Activated CD4-positive, alpha-beta memory T cell treated with anti-CD3 and anti-CD28 coated beads for 36 hours (primary cell): ENCODE data around the gene PLEKHB2. TPM values are rescaled to one million over a fixed set of nuclear protein-coding genes. Genes with fewer than 3 reads are reported as not detected.
"Not testable (repeated sequence)": the region's sequence is repeated elsewhere in the genome, so short reads cannot be mapped to it uniquely, and the experiment has no call there.

Source experiments
- CTCF ChIA-PET: fragments of 350-600 bp; sonication (Branson Sonifier 250); formaldehyde crosslinking; loops from one replicate; lab custom pipeline; 2021; ENCODE audit warnings: antibody characterized with exemption, inconsistent platforms; lab: Charles Lee
- POLR2A ChIA-PET: fragments of 350-600 bp; sonication (Branson Sonifier 250); formaldehyde crosslinking; loops from one replicate; lab custom pipeline; 2021; ENCODE audit warnings: antibody characterized with exemption; lab: Charles Lee
- DNase-seq: peaks from one replicate; pipeline ENCODE4 v3.0.0-alpha.2; 2020
- H3K27ac Mint-ChIP-seq: one replicate; pipeline ENCODE4 v1.8.0; 2021; ENCODE audit warnings: mixed read lengths
- H3K27me3 Mint-ChIP-seq: one replicate; pipeline ENCODE4 v1.8.0; 2021; ENCODE audit warnings: mixed read lengths
- H3K36me3 Mint-ChIP-seq: one replicate; pipeline ENCODE4 v1.8.0; 2021; ENCODE audit warnings: mixed read lengths
- H3K4me1 Mint-ChIP-seq: one replicate; pipeline ENCODE4 v1.8.0; 2021; ENCODE audit warnings: low read depth, mixed read lengths
- H3K4me3 Mint-ChIP-seq: one replicate; pipeline ENCODE4 v1.8.0; 2021; ENCODE audit warnings: mild to moderate bottlenecking, mixed read lengths
- H3K9me3 Mint-ChIP-seq: one replicate; pipeline ENCODE4 v1.8.0; 2021; ENCODE audit warnings: mixed read lengths
- intact Hi-C: fragments of 100-400 bp; cut with micrococcal nuclease; formaldehyde crosslinking; loops from one replicate; pipeline ENCODE4 v1.15.1; 2023
- total RNA-seq, 2 experiments: library from RNA; stranded (reverse); gene quantifications; one replicate each; pipeline ENCODE4 v1.2.3, GENCODE V29; 2021

PLEKHB2 gene
- total RNA-seq, 2 experiments from 2014 or later: 50.0 to 52.2 TPM

DNA sequence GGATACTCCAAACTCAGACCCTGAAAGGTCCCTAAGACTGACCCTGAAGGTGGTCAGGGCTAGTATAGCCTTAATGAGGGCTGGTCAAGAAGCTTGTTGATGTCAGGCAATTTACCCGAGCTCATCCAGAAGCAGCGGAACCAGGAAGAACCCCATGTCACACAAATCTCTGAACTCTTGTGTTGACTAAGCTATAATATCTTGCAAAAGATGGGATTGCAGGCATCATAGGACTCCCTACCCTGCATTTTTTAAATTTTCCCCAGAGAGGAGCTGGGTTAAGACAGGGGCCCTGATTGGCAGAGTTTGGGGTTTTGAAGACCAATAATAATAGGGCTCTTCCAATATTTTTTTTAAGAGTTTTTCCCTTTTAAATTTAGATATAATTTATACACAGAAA lies 2.0 kb upstream of the PLEKHB2 start:
- no peaks in the 10 kb centered on the region for H3K27me3 Mint-ChIP-seq
- intact Hi-C loops: no loop called here
- CTCF ChIA-PET: interaction anchor here (2.0 kb wide), 1 partner anchor 10 kb away, joined by 14 read pairs; the partner anchor contains the start of gene FAM168B

DNA sequence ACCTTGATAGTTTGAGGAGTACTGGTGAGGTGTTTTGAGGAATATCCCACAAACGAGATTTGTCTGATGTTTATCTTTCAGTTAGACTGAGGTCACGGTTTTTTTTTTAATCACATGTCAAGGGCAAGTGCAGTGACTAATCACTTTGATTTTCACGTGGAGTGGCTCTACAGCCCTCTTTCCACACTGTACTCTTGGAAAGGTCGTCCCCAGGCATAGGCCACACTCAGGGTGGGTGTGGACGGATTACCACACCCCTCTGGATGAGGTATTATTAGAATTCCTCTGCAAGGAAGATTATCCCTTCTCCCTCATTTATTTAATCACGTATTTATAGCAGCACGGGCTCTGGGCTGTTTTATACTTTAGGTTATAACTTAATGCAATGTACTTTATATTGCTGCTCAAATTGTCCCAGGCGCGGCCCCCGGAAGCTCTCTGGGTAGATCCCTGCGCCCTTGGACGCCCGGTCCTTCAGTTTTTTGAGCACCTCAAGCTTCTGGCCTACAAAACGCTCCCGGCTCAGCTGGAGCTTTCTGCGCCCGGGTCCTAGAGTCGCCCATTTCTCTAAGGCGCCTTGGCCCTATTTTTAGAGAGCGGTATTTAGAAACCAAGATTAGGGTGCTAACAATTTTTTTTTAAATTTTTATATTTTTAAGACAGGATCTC lies 515 bp upstream of the PLEKHB2 start:
- Mint-ChIP-seq H3K4me1 (peaks cover 38% of the 10 kb centered on the region), H3K9me3 (no peaks in the 10 kb centered on the region), H3K27ac (peak overlapping the region; percentile 89), H3K4me3 (peak overlapping the region; percentile 85), H3K27me3 (no peaks in the 10 kb centered on the region), H3K36me3 (peaks cover 13% of the 10 kb centered on the region)
- intact Hi-C loops: loop anchor here (1.0 to 2.0 kb wide), 4 partner anchors 11 to 388 kb away; partner anchors contain the start of genes FAM168B and MZT2A
- POLR2A ChIA-PET: interaction anchor here (1.0 to 1.5 kb wide), 4 partner anchors 11 to 22 kb away, joined by 3 to 5 read pairs (median 4); partner anchors contain the start of gene FAM168B
- CTCF ChIA-PET: interaction anchor here (1.0 to 2.0 kb wide), 3 partner anchors 11 to 388 kb away, joined by 6 to 14 read pairs (median 6); partner anchors contain the start of genes FAM168B and MZT2A
- peak; percentile 59 for DNase-seq

More for the DNA sequence above, 2.0 kb upstream of the PLEKHB2 start:
- no peaks in the 10 kb centered on the region for H3K9me3 Mint-ChIP-seq
- H3K4me3 Mint-ChIP-seq: no peak overlapping the region
- POLR2A ChIA-PET: interaction anchor here (0.6 to 1.3 kb wide), 3 partner anchors 10 to 52 kb away, joined by 3 read pairs; partner anchors contain the start of gene FAM168B
- peak overlapping the region; percentile 24 for H3K27ac Mint-ChIP-seq
- peaks cover 6% of the 10 kb centered on the region for H3K36me3 Mint-ChIP-seq
- no peak for DNase-seq
- H3K4me1 Mint-ChIP-seq: peaks cover 29% of the 10 kb centered on the region

DNA sequence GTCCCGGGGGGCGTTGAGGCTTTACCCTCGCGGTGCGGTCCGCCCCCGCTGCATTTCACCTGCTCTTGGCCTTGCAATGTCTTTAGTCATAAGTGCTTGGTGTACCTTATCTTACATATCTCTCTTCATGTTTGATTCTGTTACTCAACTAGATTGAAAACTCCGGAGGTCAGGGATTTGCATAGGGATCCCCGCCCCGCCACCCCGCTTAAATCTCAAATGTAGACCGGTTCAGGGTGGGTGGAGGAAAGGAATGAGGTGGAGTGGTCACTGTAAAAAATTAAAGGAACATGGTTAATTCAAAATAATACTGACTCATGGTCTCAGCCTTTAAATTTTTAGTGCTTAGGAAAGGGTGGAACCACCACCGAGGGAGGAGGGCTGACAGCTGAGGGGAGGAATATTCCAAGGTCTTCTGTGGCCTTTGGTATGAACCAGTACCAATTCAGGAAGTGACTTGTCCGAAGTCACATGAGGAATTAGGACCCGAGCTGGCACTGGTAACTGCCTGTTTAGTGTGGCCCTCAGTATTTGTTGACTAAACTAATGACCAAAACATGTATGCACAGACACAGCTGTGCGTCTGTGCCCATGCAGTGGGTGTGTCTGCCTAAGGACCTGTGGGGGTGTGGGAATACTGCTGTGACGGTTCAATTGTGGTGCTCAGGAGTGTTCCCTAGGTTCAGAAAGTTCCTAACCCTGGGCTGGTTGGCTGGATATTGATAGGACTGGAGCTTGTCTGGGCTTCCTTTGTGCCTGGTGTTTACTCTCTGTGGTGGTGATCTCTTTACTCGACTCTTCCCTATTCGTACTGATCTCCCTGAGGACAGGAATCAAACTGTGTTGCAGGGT lies 1.0 kb downstream of the PLEKHB2 start:
- Mint-ChIP-seq H3K27me3 (no peaks in the 10 kb centered on the region), H3K36me3 (peaks cover 18% of the 10 kb centered on the region), H3K4me1 (peaks cover 47% of the 10 kb centered on the region), H3K9me3 (no peaks in the 10 kb centered on the region), H3K27ac (peak overlapping the region; percentile 89), H3K4me3 (peak overlapping the region; percentile 85)
- CTCF ChIA-PET: interaction anchor here (0.6 to 1.5 kb wide), 3 partner anchors 47 to 309 kb away, joined by 3 read pairs; no protein-coding TSS in a partner anchor
- DNase-seq: peak; percentile 66
- intact Hi-C loops: loop anchor here (1.0 to 2.0 kb wide), 4 partner anchors 9 to 387 kb away; partner anchors contain the start of gene MZT2A
- POLR2A ChIA-PET: interaction anchor here (1.8 kb wide), 1 partner anchor 13 kb away, joined by 8 read pairs; the partner anchor contains the start of gene FAM168B

DNA sequence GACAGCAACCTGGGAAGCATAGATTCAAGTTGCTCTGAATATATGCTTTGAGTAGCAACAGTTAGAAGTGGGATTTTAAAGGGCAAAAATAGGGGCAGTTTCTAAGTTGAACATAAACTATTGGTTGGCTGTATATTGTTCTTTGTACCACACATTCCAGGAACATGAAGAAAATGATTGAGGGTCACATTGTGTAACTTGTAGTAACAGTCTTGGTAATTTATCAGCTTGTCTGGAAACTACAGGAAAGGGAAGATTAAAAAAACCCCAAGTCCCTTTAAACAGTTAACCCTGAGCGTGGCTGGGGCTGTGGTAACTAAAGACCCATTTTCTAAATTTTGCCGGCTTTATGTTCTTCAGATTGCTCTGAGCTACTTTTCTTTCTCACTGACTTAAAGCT lies 7.4 kb downstream of the PLEKHB2 start:
- H3K27ac Mint-ChIP-seq: no peak overlapping the region

DNA sequence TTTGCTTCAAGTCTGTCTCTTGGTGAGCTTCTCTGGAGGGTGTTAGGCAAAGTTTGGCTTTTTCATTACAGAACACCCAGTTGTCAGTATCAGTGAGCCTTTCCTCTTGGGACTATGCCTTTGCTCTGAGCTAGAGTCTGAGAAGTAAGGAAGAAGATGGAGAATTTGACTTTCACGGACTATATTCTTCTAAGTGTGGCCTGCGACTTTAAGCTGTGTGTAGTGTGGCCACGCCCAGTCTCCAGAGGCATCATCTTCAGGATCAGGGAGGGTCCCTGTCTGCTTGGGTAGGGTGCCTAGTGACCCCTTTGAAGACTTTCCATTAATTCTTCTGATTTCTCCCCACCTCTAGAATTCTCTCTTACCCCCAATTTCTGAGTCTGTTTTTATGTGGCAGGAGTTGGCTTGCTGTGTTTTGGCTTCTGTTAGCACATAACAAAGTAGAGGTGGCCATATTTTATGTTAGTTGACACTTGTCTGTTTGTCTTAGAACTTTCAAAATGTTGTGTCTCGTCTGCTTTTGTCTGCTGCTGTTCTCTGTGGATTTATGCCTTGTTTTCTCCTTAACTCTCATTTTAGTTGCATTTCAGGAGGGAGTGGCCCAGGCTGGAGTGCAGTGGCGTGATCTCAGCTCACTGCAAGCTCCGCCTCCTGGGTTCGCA lies 8.6 kb downstream of the PLEKHB2 start:
- H3K27me3 Mint-ChIP-seq: no peaks in the 10 kb centered on the region
- CTCF ChIA-PET: no interaction called here
- H3K4me1 Mint-ChIP-seq: peaks cover 63% of the 10 kb centered on the region
- H3K9me3 Mint-ChIP-seq: peaks cover 19% of the 10 kb centered on the region
- no peak overlapping the region for H3K27ac Mint-ChIP-seq
- POLR2A ChIA-PET: no interaction called here
- no peak for DNase-seq
- no peak overlapping the region for H3K4me3 Mint-ChIP-seq
- H3K36me3 Mint-ChIP-seq: peaks cover 39% of the 10 kb centered on the region
- intact Hi-C loops: no loop called here

More for the DNA sequence above, 7.4 kb downstream of the PLEKHB2 start:
- peaks cover 37% of the 10 kb centered on the region for H3K36me3 Mint-ChIP-seq
- intact Hi-C loops: no loop called here
- peaks cover 19% of the 10 kb centered on the region for H3K9me3 Mint-ChIP-seq
- ChIA-PET POLR2A (no interaction called here), CTCF (no interaction called here)
- H3K27me3 Mint-ChIP-seq: no peaks in the 10 kb centered on the region
- DNase-seq: no peak
- peaks cover 66% of the 10 kb centered on the region for H3K4me1 Mint-ChIP-seq
- H3K4me3 Mint-ChIP-seq: no peak overlapping the region

DNA sequence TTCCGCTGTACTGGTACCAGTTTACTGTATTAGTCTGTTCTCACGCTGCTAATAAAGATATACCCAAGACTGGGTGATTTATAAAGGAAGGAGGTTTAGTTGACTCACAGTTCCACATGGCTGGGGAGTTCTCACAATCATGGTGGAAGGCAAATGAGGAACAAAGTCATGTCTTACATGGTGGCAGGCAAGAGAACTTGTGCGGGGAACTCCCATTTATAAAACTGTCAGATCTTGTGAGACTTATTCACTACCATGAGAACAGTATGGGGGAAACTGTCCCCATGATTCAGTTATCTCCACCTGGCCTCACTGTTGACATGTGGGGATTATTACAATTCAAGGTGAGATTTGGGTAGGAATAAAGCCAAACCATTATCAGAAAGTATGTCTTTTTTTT lies 9.8 kb downstream of the PLEKHB2 start:
- POLR2A ChIA-PET: interaction anchor here (1.4 kb wide), 1 partner anchor 10 kb away, joined by 4 read pairs; the partner anchor contains the start of gene PLEKHB2
- DNase-seq, CTCF ChIA-PET, H3K27me3 Mint-ChIP-seq, H3K4me3 Mint-ChIP-seq, H3K27ac Mint-ChIP-seq: not testable (repeated sequence)
- Mint-ChIP-seq H3K4me1 (peaks cover 61% of the 10 kb centered on the region), H3K36me3 (peaks cover 34% of the 10 kb centered on the region), H3K9me3 (peaks cover 19% of the 10 kb centered on the region)
- intact Hi-C loops: loop anchor here (1.0 kb wide), 1 partner anchor 9 kb away; no protein-coding TSS in a partner anchor

DNA sequence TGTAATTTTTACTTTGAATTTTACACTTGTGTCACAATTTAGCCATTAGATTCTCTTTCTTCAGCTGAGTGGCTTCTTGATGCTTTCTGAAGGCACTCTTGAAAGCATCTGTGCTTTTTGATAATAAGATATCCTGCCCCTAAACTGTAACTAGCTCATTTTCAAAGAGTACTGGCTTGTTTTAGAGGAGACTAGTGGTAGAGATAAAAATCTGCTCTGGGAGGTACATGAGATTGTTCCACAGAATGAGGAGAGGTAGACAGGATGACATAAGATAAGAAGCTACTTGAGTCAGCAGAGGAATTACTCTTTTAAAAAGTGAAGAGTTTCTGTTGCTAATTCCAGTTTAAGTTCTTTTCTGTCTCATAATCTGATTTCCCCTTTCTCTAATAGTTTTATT lies 10.6 kb downstream of the PLEKHB2 start:
- H3K4me3 Mint-ChIP-seq: no peak overlapping the region
- no peak overlapping the region for H3K27ac Mint-ChIP-seq
- ChIA-PET CTCF (no interaction called here), POLR2A (interaction anchor here (1.4 kb wide), 1 partner anchor 11 kb away, joined by 4 read pairs; the partner anchor contains the start of gene PLEKHB2)
- H3K9me3 Mint-ChIP-seq: peaks cover 19% of the 10 kb centered on the region
- H3K4me1 Mint-ChIP-seq: peaks cover 54% of the 10 kb centered on the region
- intact Hi-C loops: loop anchor here (1.0 kb wide), 1 partner anchor 9 kb away; no protein-coding TSS in a partner anchor
- H3K36me3 Mint-ChIP-seq: peaks cover 34% of the 10 kb centered on the region
- DNase-seq: no peak
- H3K27me3 Mint-ChIP-seq: no peaks in the 10 kb centered on the region

DNA sequence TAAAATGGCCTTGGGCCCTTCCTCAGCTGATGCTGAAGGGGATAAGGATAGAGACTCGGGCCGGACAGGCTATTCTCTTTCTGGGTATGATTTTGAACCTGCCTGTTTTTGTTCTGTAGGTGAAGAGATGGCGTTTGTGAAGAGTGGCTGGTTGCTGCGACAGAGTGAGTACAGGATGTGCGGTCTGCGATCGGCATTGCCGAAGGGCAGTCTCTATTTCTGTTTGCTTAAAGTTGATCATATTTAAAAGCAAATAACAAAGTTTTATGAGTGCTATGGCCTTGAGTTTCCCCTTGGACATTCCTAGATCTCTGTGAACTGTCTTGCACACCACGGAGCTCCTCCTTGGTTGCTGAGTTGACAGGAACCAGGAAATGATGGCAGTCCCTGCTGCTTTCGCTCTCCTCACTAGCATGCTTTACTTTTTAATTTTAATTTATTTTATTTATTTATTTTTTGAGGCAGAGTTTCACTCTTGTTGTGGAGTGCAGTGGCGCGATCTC lies 15.7 kb downstream of the PLEKHB2 start:
- intact Hi-C loops: no loop called here
- no peak overlapping the region for H3K27ac Mint-ChIP-seq
- H3K9me3 Mint-ChIP-seq: peaks cover 7% of the 10 kb centered on the region
- peaks cover 14% of the 10 kb centered on the region for H3K4me1 Mint-ChIP-seq
- POLR2A ChIA-PET: no interaction called here
- peaks cover 33% of the 10 kb centered on the region for H3K36me3 Mint-ChIP-seq
- DNase-seq: no peak
- H3K4me3 Mint-ChIP-seq: no peak overlapping the region
- H3K27me3 Mint-ChIP-seq: no peaks in the 10 kb centered on the region
- CTCF ChIA-PET: interaction anchor here (1.0 kb wide), 1 partner anchor 27 kb away, joined by 3 read pairs; the partner anchor contains the start of gene FAM168B

DNA sequence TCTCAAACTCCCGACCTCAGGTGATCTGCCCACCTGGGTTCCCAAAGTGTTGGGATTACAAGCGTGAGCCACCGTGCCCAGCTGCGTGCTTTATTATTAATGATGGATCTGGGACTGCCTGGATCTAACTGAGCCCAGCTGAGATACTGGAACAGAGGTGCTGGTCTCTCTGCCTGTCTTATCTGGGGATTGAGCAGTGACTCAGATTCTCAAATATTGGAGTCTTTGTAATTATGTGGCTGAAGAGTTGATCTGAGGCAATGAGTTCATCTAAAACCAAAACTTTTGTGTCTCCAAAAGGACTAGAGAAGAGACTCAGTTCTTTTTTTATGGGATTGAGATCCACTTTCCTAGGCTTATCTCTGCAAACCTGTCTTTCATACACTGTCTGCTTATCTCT lies 16.3 kb downstream of the PLEKHB2 start:
- Mint-ChIP-seq H3K9me3 (peaks cover 1% of the 10 kb centered on the region), H3K27me3 (no peaks in the 10 kb centered on the region), H3K36me3 (peaks cover 29% of the 10 kb centered on the region), H3K4me1 (peaks cover 8% of the 10 kb centered on the region), H3K27ac (no peak overlapping the region), H3K4me3 (no peak overlapping the region)
- CTCF ChIA-PET: no interaction called here
- no peak for DNase-seq
- POLR2A ChIA-PET: no interaction called here
- intact Hi-C loops: no loop called here

DNA sequence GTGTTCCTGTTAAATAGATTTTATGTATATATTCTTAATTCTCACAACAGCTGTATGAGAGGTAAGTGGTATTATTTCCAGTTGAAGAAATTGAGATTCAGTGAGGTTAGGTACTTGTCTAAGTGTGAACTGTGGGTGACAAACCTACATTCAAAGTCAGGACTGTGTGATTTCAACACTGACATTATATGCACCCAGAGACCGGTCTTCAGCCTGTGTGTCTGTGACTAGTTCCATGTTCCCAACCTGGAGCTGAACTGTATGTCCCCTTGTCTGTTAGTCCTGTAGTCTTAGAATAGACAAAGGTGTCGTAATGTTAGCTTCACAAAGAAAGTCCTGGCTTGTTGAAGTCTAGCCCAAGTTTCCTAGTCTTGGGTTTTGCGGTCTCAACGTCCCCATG lies 17.4 kb downstream of the PLEKHB2 start:
- intact Hi-C loops: no loop called here
- ChIA-PET CTCF (no interaction called here), POLR2A (no interaction called here)
- Mint-ChIP-seq H3K9me3 (no peaks in the 10 kb centered on the region), H3K4me3 (no peak overlapping the region), H3K4me1 (peaks cover 7% of the 10 kb centered on the region), H3K27ac (no peak overlapping the region), H3K36me3 (peaks cover 34% of the 10 kb centered on the region), H3K27me3 (no peaks in the 10 kb centered on the region)
- no peak for DNase-seq

DNA sequence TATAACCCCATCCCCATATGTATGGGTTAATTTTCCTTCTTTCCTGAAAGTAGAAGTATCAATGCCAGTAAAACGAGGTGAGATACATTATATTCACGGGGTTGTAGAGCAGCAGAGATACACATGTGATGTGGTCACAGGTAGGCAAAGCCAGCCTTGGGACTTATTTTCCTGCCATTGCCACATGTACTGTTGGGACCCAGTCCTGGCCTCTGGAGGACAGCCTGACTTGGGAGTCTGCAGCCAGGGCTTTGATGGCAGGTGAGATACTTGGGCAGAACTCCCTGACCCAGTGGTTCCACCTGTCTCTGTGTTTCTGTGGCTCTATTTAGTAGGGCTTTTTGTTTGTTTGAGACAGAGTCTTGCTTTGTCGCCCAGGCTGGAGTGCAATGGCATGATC lies 18.1 kb downstream of the PLEKHB2 start:
- ChIA-PET POLR2A (no interaction called here), CTCF (no interaction called here)
- intact Hi-C loops: no loop called here
- Mint-ChIP-seq H3K27me3 (no peaks in the 10 kb centered on the region), H3K4me3 (no peak overlapping the region), H3K27ac (no peak overlapping the region), H3K36me3 (peaks cover 38% of the 10 kb centered on the region), H3K9me3 (no peaks in the 10 kb centered on the region), H3K4me1 (peaks cover 4% of the 10 kb centered on the region)
- DNase-seq: no peak
